Right renal cortex interstitium (tissue), 3 donors: ENCODE measurements around the gene RALGAPA1. TPM values are rescaled to one million over a fixed set of nuclear protein-coding genes. Genes with fewer than 3 reads are reported as not detected.
"Not testable (repeated sequence)": the region's sequence is repeated elsewhere in the genome, so short reads cannot be mapped to it uniquely, and the experiment has no call there.

Source experiments
- DNase-seq, 3 donors: peaks; one replicate each; pipeline ENCODE4 v3.0.0-alpha.2; 2013; ENCODE audit warnings: low read depth in 3 of 3, low spot score in 2 of 3
- polyA plus RNA-seq, 3 donors: library from polyadenylated mRNA; unstranded; fragments of 120-200 nt; gene quantifications; one replicate each; pipeline ENCODE4 v1.2.1, GENCODE V29; 2013; ENCODE audit not compliant: insufficient read length in 3 of 3

The RALGAPA1 gene
- polyA plus RNA-seq = 10 to 100 TPM; 33.8 to 47.5 (median 39.0) TPM

DNA sequence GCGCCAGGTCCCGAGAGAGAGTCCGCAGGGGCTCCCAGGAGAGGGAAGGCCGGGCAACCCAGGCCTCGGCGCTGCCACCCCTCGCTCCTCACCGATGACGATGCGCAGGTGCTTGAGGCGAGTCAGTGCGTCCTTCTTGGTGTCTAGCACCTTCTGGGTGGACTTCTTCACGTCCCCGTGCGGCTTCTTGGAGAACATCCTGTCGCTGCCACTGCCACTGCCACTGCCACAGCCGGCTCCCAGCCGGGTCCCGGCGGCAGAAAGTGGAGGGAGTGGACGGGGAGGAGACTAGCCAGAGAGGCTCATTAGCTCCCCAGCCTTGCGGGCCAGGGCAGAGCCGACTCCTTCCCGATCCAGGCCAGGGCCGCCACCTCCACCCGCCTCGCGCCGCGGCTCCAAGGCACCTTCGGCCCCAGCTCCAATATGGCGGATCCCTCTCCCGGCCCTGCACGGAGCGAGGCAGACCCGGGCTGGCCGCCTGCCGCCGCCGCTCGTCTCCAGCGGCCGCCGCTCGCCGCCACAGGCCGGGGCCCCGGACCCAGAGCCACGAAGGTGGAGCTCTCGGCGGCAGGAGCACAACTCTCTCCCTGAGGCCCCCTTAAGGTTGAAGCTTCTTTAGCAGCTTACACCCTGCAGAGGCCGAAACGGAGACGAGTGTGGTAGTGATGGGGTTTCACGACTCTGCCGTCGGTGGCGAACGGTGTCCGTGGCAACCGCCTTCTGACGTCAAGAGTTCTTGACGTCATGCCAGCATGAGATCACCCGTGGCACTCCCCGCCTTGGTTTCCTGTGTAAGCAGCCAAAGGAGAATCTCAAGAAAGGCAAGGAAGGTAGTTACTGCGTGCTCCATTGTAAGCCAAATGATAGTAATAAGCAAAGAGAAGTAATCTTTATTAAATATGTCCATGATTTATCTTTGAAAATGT is at the start of gene RALGAPA1:
TSS of gene RALGAPA1 (minus strand) at position 658 of the 926 bp plus-strand sequence. CDS start at position 198, 460 bp downstream.
- DNase-seq = peak; percentile 89 to 93 (median 92)

DNA sequence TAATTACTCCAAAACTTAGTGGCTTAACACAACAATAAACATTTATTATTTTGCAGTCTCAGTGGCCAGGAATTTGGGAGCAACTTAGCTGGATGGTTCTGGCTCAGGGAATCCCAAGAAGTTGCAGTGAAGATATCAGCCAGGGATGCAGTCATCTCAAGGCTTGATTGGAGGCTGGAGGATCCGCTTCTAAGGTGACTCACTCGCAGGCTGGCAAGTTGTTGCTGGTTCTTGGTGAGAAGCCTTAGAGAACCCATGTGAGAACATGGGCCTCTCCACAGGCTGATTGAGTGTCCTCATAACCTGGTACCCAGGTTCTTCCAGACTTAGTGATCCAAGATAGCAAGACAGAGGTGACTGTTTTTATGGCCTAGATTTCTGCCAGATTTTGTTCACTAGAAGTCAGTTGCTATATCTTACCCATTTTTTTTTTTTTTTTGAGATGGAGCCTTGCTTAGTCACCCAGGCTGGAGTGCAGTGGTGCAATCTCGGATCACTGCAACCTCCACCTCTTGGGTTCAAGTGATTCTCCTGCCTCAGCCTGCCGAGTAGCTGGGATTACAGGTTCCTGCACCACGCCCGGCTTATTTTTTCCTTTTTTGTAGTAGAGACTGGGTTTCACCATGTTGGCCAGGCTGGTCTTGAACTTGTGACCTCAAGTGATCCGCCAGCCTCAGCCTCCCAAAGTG is 49.6 kb upstream of the RALGAPA1 start:
- no peak for DNase-seq

DNA sequence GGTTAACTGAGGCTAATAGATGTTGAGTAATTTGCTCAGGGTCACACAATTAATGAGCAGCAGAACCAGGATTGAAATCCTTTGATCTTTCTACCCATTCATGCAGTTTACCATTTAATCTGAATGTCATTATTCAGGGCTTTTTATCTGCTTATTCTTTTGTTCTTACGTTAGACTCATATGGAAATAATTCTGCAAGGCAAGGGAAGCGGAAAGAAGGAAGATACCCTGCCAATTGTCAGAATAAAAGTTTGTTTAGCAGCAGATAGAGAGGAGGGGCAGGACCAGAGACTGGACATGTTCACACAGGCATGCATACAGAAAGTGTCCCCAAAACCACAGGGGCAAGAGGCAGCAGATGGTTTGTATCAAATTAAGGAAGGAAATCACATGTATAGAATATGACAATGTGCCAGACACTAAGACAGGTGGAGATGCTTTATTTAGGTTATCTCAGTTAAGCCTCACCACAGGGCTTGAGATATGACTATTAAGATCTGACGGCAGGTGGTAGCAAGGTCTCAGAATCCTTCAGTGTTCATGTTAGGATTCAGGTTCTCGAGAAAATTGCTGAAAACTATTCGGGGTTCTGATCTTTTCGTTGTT is 46.9 kb upstream of the RALGAPA1 start:
- DNase-seq = no peak

DNA sequence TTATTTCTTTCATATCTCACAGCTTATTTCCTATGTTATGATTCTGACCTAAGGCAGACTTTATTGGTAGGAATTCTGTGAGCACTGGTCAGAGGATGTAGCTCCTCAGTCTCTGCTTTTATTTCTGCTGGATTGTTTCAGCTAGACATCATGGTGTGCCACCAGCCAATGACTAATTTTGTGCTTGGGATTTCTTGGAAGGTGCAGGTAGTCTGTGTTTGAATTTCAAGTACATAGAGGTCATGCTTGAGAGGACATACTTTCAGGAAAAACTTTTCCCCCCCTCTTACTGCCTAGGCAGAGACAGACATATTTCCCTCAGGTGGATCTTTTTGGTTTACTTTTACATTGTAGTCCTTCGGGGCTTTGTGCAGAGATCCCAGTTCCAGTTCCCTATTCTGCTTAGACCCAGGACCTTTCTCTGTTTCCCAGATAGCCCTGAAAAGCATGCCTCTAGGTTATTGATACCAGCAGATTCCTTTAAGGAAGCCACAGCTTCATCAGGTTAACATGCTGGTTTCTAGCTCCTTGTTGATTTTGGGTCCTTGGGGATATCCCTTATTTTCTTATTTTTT is 45.7 kb upstream of the RALGAPA1 start:
- no peak for DNase-seq

DNA sequence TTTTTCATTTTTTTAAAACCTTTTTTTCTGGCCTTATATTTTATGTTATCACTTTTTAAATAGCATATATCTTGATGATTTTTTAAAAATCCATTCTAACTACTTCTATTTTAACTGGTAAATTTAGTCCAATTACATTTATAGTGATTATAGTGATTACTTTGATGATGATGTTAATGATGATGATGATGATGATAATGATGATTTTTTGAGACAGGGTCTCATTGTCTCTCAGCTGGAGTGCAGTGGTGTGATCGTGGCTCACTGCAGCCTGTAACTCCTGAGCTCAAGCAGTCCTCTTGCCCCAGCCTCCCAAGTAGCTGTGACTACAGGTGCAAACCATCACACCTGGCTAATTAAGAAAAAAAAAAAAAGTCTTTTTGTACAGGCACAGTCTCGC is 44.1 kb upstream of the RALGAPA1 start:
- no peak for DNase-seq

DNA sequence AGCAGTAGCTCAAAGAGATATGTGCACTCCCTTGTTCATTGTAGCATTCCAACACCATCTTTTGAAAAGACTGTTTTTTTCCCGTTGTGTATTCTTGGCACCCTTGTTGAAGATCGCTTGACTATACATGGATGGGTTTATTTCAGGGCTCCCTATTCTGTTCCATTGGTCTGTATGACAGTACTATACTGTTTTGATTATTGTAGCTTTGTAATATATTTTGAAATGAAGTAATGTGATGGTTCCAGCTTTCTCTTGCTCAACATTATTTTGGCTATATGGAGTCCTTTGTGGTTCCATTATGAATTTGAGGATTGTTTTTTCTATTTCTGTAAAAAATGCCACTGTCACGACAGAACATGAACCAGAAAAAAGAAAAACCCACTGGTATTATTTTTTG is 42.7 kb upstream of the RALGAPA1 start:
- no peak for DNase-seq

DNA sequence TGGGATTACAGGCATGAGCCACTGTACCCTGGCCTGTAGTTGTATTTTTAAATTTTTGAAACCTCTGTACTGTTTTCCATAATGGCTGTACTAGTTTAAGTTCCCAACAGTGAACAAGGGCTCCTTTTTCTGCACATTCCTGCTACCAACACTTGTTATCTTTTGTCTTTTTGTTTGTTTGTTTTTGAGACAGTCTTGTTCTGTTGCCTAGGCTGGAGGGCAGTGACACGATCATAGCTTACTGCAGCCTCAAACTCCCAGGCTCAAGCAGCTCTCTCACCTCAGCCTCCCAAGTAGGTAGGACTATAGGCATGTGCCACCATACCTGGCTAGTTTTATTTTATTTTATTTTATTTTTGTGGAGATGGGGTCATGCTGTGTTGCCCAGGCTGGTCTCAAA is 40.0 kb upstream of the RALGAPA1 start:
- DNase-seq = no peak

DNA sequence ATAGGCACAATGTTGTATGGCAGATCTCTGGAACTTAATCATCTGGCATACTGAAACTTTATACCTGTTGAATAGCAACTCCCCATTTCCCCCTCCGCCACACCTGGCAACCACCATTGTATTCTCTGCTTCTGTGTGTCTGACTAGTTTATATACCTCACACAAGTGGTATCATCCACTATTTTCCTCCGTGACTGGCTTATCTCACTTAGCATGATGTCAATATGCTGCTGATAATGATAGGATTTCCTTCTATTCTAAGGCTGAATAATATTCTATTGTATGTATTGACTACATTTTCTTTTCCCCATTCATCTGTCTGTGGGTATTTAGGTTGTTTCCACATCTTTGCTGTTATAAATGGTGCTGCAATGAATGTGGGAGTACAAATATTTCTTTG is 38.5 kb upstream of the RALGAPA1 start:
- no peak for DNase-seq

DNA sequence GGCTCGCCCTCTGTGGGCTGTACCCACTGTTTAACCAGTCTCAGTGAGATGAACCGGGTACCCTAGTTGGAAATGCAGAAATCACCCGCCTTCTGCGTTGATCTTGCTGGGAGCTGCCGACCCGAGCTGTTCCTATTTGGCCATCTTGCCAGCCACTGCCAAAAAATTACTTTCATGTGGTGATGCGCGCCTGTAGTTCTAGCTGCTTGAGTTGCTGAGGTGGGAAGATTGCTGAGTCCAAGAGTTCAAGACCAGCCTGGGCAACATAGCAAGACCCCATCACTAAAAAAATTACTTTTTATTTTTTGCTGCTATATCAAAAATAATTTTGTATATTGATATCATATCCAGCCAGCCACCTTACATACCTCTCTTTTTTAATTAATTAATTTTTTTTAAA is 35.4 kb upstream of the RALGAPA1 start:
- DNase-seq = no peak

DNA sequence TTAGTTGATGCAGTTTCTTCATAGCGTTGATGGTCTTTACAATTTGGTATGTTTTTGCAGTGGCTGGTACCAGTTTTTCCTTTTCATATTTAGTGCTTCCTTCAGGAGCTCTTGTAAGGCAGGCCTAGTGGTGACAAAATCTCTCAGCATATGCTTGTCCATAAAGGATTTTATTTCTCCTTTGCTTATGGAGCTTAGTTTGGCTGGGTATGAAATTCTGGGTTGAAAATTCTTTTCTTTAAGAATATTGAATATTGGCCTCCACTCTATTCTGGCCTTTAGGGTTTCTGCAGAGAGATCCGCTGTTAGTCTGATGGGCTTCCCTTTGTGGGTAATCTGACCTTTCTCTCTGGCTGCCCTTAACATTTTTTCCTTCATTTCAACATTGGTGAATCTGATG is 33.1 kb upstream of the RALGAPA1 start:
- not testable (repeated sequence) for DNase-seq

DNA sequence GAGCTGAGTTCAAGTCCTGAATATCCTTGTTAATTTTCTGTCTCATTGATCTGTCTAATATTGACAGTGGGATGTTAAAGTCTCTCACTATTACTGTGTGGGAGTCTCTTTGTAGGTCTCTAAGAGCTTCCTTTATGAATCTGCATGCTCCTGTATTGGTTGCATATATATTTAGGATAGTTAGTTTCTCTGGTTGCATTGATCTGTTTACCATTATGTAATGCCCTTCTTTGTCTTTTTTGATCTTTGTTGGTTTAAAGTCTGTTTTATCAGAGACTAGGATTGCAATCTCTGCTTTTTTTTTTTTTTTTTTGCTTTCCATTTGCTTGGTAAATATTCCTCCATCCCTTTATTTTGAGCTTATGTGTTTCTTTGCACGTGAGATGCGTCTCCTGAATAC is 32.6 kb upstream of the RALGAPA1 start:
- not testable (repeated sequence) for DNase-seq

DNA sequence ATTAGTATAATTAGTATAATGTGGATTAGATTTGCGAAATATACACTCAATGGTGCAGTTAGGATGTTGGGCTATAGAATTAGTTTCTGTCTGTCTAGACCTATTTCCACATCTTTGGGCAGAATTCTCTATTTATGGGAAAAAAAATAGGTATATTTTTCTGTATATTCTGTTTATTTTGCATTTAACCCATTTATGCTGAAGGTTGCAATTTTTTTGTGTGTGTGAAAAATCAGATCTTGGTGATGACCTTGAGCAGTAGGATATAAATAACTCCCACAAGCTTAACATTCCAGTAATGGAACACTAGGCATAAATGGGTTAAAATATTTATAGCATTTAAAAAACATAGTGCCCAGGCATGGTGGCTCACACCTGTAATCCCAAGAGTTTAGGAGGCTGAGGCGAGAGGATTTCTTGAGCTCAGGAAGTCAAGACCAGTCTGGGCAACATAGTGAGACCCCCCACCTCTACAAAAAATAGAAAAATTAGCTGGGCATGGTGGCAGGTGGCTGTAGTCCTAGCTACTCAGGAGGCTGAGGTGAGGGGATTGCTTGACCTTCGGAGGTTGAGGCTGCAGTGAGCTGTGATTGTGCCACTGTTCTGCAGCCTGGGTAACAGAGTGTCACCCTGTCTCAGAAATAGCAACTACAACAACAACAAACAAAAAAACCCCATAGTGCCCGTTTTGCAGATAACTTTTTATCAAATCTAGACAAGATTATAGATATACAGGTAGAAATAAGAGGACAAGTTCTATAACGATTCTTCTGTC is 26.3 kb upstream of the RALGAPA1 start:
- DNase-seq = no peak

DNA sequence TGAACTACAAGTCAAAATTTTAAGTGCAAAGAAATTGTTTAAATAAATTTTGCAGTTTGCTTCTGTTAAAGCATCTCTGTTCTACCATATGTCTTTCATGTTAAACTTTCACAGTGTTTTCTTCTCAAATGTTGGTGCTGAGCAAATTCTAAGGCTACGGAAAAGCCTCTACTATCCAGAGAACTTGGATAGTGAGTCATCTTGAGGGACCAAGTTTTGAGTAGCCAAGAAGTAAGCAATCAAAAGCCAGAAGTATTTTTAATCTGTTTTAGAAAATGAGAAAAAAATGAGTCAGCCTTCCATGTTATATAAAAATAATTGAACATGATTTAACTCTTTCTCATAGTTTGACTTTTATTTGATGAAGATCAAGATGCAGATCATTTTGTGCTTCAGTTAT is 20.4 kb upstream of the RALGAPA1 start:
- no peak for DNase-seq

DNA sequence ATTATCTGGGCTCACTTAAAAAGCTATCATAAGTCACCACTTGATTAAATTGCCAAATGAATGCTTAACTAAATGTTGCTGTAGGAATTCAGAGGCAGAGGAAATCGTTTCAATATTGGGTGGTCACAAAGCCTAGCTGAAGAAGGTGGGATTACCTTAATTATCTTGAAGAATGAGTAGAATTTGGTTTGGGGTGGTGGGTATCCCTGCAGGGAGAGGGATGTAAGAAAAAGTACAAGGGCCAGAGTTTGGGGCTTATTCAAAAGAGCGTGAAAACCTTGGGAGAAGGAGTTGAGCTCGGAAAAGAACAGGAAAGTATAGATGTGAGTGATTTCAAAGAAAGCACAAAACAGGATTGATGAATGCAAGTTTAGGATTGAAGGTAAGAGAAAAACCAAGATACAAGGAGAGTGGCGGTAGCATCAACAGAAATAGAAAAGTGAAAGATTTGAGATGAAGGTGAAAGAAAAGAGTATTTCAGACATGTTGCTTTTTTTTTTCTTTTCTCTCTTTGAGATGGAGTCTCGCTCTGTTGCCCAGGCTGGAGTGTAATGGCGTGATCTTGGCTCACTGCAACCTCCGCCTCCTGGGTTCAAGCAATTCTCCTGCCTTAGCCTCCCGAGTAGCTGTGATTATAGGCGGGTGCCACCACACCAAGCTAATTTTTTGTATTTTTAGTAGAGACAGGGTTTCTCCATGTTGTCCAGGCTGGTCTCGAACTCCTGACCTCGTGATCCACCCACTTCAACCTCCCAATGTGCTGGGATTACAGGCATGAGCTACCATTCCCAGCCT is 18.8 kb upstream of the RALGAPA1 start:
- no peak for DNase-seq

DNA sequence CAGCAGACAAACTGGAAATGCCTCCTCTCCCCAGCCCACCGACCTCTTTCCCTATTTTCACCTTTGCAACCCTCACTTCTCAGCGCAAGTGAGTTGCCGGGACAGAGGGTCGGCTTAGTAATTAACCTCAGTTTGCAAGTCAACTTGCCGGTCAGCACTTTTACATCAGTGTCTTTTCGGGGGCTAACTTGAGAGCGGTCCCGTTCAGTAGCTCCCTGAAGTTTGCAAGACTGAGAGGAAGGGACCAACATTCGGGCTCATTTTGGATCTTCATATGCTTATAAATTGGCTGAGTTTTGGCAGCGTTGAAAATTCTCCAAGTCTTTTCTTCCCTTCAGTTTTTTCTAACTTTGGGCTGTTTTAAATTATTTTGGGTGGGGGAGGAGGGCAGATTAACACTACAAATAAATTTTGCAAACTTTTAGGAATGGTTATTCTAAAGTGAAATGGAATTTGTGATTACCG is 17.9 kb upstream of the RALGAPA1 start:
- DNase-seq = no peak

DNA sequence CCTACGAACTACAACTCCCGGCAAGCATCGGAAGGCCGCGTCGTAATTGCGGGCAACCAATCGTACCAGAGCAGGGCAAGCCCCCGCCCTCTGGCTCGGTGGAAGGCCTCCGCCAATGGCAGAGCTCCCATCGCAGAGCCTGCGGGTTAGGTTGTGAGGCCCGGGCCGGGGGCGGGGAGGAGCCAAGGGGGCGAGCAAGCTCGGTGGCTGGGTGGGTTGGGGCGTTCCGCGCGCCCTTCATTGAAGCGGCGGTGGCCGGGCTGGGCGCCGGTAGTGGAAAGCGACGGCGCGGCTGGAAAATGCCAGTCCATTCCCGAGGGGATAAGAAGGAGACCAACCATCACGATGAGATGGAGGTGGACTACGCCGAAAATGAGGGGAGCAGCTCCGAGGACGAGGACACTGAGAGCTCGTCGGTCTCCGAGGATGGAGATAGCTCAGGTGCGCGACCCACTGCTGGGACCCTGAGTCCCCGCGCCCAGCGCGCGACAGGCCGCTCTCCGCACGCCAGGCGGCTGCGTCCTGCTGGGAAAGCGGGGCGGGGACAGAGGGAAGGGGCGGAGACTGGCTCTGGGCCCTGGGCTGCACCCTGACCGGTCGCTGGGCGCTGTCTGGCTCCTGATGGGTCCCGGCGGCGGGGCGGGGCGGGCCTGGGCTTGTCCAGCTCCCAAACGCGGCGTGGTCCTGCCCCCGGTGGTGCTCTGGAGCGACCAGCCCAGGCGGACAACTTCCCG is 17.3 kb upstream of the RALGAPA1 start, which contains the start of gene BRMS1L:
TSS of gene BRMS1L (plus strand) at position 121 of the 734 bp plus-strand sequence. CDS start at position 300, 179 bp downstream.
- DNase-seq = peak; percentile 93 to 97 (median 94)

DNA sequence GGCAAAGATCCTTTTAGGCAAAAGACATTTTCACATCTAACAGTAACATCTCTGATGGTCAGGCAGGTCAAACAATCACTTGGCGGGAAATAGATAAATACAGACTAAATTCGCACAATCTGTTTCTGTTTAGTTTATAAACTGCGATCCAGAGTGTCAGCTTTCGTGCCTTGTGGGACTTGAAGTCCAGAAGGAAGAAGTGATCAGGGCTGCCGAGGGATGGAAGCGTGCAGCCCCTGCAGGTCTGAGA is 16.8 kb upstream of the RALGAPA1 start:
- DNase-seq = no peak

DNA sequence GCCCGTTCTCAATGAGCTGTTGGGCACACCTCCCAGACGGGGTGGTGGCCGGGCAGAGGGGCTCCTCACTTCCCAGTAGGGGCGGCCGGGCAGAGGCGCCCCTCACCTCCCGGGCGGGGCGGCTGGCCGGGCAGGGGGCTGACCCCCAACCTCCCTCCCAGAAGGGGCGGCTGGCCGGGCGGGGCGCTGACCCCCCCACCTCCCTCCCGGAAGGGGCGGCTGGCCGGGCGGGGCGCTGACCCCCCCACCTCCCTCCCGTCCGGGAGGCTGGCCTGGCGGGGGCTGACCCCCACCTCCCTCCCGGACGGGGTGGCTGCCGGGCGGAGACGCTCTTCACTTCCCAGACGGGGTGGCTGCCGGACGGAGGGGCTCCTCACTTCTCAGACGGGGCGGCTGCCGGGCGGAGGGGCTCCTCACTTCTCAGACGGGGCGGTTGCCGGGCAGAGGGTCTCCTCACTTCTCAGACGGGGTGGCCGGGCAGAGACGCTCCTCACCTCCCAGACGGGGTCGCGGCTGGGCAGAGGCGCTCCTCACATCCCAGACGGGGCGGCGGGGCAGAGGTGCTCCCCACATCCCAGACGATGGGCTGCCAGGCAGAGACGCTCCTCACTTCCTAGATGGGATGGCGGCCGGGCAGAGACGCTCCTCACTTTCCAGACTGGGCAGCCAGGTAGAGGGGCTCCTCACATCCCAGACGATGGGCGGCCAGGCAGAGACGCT is 15.5 kb upstream of the RALGAPA1 start:
- not testable (repeated sequence) for DNase-seq
